SK-MEL-5 (cell line): ENCODE measurements around the gene GPD2. TPM values are rescaled to one million over a fixed set of nuclear protein-coding genes. Genes with fewer than 3 reads are reported as not detected.

ENCODE experiments used
- DNase-seq: peaks from one replicate; pipeline ENCODE4 v3.0.0-alpha.2; 2016; ENCODE audit warnings: low read depth, low spot score
- in situ Hi-C: cut with HindIII; loops from 2 replicates; pipeline ENCODE4 v1.10.0; 2016; ENCODE audit warnings: low sequenced_read_pairs, high pct_unique_total_duplicates, low pct_unique_long_range_greater_than_20kb
- polyA plus RNA-seq, 2 experiments: library from polyadenylated mRNA; depleted of rRNA; stranded (reverse); fragments of >200 nt; gene quantifications; 2 replicates each; pipeline ENCODE4 v1.2.3, GENCODE V29; 2015
- total RNA-seq: library from RNA; depleted of rRNA; stranded (reverse); fragments of >200 nt; shearing (Covaris generic); gene quantifications from 2 replicates; pipeline ENCODE4 v1.2.3, GENCODE V29; 2014; rRNA removed

The GPD2 gene
- total RNA-seq: 97.5 and 103 TPM in 2 replicates
- polyA plus RNA-seq (2015; cell fraction: cytosol; rRNA removed): 40.0 and 46.9 TPM in 2 replicates
- polyA plus RNA-seq (2015; cell fraction: nucleus; rRNA removed): 36.5 and 40.3 TPM in 2 replicates

- in situ Hi-C loops: no loop called here
- peak; percentile 81 for DNase-seq
Observed at GRCh38 chr2:156435718-156436496, at the start of gene GPD2. GPD2 (plus strand) TSS chr2:156436379; CDS start chr2:156476106, 39,727 bp downstream.

DNA sequence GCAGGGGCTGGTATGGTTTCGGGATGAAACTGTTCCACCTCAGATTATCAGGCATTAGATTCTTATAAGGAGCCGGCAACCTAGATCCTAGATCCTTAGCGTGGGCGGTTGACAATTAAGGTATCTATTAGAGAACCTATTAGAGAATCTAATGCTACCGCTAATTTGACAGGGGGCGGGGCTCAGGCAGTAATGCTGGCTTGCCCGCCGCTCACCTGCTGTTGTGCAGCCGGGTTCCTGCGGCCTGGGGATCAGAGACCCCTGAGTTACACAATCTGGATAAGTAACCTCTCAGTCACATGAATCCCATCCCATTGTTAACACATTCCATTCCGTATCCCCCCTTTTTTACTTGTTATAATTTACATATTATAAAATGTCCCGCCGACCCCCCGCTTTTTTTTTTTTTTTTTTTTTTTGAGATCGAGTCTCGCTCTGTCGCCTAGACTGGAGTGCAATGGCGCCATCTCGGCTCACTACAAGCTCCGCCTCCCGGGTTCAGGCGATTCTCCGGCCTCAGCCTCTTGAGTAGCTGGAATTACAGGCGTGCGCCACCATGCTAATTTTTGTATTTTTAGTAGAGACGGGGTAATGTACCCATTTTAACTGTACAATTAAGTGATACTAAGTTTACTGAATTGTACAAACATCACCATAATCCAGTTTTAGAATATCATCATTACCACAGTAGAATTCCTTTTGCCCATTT lies 42.0 kb upstream of the GPD2 start:
- in situ Hi-C loops: no loop called here
- DNase-seq: no peak

GRCh38 chr2:156396126-156396525 lies 40.1 kb upstream of the GPD2 start:
- DNase-seq: no peak
- in situ Hi-C loops: no loop called here

- no peak for DNase-seq
- in situ Hi-C loops: no loop called here
Observed at GRCh38 chr2:156397229-156397628, 39.0 kb upstream of the GPD2 start.

GRCh38 chr2:156398176-156398575 lies 38.0 kb upstream of the GPD2 start:
- in situ Hi-C loops: no loop called here
- no peak for DNase-seq

- in situ Hi-C loops: no loop called here
- DNase-seq: no peak
Observed at GRCh38 chr2:156399224-156399949, 36.8 kb upstream of the GPD2 start.

DNA sequence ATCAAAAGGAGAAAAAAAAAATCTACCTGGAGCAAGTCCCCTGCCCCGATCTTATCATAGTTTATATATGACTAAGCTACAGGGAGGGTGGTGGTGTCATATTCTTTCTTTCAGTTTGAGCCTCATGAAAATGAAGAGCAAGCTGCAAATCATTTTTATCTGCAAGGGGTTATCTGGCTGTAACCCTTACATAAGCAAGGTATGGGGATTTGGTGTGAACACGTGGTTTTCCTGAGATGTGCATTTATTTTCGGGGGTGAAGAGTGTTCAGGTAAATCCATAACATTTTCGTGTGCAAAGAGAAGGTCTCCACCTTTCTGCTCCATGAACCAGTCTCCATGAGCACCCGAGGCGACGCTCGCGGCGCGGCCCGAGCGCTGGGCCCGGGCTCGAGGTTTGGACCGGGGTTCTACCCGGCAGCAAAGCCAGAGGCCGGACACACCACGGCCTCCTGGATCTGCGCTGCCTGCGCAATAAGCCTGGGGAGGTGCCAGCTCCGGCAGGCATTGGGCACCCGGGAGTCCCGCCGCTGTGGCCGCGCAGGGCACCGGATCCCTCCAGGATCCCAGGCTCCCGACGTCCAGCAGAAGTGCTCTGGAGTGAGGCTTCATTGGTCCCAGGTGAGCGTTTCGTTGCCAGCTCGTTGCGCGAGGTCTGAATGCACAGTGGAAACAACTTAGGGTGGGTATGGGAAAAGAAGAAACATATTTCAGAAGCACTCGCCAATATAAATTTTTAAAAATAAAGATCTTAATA lies 36.1 kb upstream of the GPD2 start:
- in situ Hi-C loops: no loop called here
- DNase-seq: peak; percentile 75

GRCh38 chr2:156400706-156401678 lies 35.2 kb upstream of the GPD2 start:
- DNase-seq: peak; percentile 83
- in situ Hi-C loops: no loop called here

DNA sequence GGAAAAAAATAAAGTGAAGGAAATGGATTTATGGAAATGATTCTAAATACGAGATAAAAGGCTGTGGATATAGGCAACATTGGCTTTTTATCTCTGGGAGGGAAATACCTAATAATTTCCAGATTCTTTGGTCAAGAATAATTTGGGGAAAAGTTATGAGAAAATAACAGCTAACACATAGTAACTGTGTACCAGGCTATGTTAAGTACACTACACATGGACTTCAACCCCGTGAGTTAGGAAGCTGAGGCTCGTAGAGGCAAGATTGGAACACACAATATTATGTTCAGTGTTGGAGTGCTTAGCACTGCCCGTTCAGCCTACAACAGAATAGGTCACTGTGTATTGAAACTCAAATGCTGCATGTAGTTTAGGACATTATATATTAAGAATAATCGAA lies 34.3 kb upstream of the GPD2 start:
- in situ Hi-C loops: no loop called here
- DNase-seq: peak; percentile 39

GRCh38 chr2:156405586-156405985 lies 30.6 kb upstream of the GPD2 start:
- in situ Hi-C loops: no loop called here
- DNase-seq: peak; percentile 36

DNA sequence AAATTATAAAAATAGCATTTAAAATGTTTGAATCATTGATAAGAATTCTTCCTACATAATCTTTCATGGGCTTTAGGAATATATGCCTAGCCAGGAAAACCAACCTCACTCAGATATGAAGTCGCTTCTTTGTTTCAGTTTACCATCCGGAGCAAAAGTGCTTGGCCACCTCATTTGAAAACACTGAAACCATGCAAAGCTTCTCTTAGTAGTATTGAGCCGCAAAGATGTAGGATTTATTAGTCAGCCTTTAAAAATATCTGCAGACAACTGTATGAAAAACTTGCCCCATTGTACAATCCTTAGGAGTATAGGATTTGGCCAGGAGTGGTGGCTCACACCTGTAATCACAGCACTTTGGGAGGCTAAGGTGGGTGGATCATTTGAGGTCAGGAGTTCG lies 24.3 kb upstream of the GPD2 start:
- in situ Hi-C loops: no loop called here
- DNase-seq: no peak

GRCh38 chr2:156421851-156422250 lies 14.3 kb upstream of the GPD2 start:
- in situ Hi-C loops: no loop called here
- DNase-seq: no peak

DNA sequence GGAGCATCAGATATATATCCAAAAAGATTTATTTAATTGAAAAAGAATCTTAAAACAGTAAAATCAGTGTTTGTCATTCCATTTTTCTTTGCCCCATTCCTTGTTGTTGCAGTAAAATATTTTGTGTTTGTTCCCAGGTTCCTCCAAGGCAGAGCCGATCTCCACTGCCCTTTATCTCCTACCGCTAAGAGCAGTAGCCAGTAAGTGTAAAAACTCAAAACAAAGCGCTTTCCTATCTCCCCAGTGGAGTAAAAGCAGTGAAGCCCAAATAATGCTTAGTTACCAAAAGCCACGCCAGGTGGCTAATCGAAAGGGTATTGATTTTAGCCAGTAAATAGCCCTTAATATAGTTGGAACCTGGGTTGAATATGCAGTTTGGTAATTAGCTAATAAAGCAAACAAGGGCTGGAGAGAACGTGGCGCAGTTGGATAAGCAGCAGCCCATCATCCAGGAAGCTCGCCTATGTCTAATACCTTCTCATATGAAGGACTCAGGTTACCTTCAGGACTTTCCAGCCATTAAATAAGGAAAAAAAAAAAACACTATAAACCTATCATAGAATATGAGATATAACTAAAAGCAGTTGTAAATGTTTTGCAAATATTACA lies 12.4 kb upstream of the GPD2 start:
- DNase-seq: no peak
- in situ Hi-C loops: no loop called here

GRCh38 chr2:156427074-156427473 lies 9.1 kb upstream of the GPD2 start:
- in situ Hi-C loops: no loop called here

DNA sequence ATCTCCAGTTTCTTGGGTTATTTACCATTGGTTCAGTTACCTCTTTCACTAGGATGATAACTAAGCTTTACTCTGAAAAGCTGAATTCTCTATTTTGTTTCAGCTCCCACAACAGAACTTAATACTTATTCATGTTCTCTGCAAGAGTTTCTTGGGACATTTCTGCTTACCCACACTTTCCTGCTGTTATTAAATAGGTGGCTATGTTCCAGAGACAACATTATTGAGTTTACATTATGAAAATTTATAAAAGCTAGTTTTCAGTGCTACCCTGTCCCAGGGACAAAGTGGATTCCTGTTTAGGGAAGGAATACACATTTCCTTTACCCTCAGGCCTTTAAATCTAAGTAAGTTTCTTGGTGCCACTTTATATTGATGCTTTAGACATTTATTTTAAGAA lies 7.0 kb upstream of the GPD2 start:
- DNase-seq: peak; percentile 5
- in situ Hi-C loops: no loop called here

More at GRCh38 chr2:156427074-156427473, 9.1 kb upstream of the GPD2 start:
- no peak for DNase-seq
